MM.1S (cell line): ENCODE measurements around the gene TET1.
"Not testable (repeated sequence)": the region's sequence is repeated elsewhere in the genome, so short reads cannot be mapped to it uniquely, and the experiment has no call there.

Experiments used
- DNase-seq: peaks from one replicate; pipeline ENCODE4 v3.0.0-alpha.2; 2015
- H2AFZ ChIP-seq: fragments of 300-600 bp; sonication (generic); 2 replicates; pipeline ENCODE4 v1.6.0; 2016; ENCODE audit warnings: antibody characterized with exemption, low read length
- H3F3A ChIP-seq: fragments of 300-600 bp; sonication (generic); 2 replicates; pipeline ENCODE4 v1.6.1; 2016; ENCODE audit warnings: mild to moderate bottlenecking, antibody characterized with exemption, low read length, moderate library complexity, mixed read lengths; ENCODE audit not compliant: insufficient read depth
- H3K27ac ChIP-seq: fragments of 300-600 bp; sonication (generic); 2 replicates; pipeline ENCODE4 v1.5.1; 2016; ENCODE audit warnings: mild to moderate bottlenecking, low read length
- H3K27me3 ChIP-seq: fragments of 300-600 bp; sonication (generic); replicated peaks from 2 replicates; pipeline ENCODE4 v1.6.0; 2016; ENCODE audit warnings: low read length; ENCODE audit not compliant: insufficient read depth
- H3K36me3 ChIP-seq: fragments of 300-600 bp; sonication (generic); replicated peaks from 2 replicates; pipeline ENCODE4 v1.6.1; 2016; ENCODE audit warnings: mild to moderate bottlenecking, low read length, mixed read lengths; ENCODE audit not compliant: insufficient read depth
- H3K4me1 ChIP-seq: fragments of 300-600 bp; sonication (generic); 2 replicates; pipeline ENCODE4 v1.6.1; 2016; ENCODE audit warnings: low read length, mixed read lengths
- H3K4me2 ChIP-seq: fragments of 300-600 bp; sonication (generic); 2 replicates; pipeline ENCODE4 v1.6.0; 2016; ENCODE audit warnings: low read depth, low read length
- H3K4me3 ChIP-seq: fragments of 300-600 bp; sonication (generic); 2 replicates; pipeline ENCODE4 v1.5.1; 2016; ENCODE audit warnings: low read length, mixed read lengths
- H3K79me2 ChIP-seq: fragments of 300-600 bp; sonication (generic); 2 replicates; pipeline ENCODE4 v1.6.1; 2016; ENCODE audit warnings: mixed run types, low read length, mixed read lengths
- H3K9ac ChIP-seq: fragments of 300-600 bp; sonication (generic); 2 replicates; pipeline ENCODE4 v1.6.1; 2016; ENCODE audit warnings: low read length, mixed read lengths
- H3K9me2 ChIP-seq: fragments of 300-600 bp; sonication (generic); replicated peaks from 2 replicates; pipeline ENCODE4 v1.6.1; 2016; ENCODE audit warnings: mild to moderate bottlenecking, low read length, mixed read lengths; ENCODE audit not compliant: insufficient read depth
- H3K9me3 ChIP-seq: fragments of 300-600 bp; sonication (generic); replicated peaks from 2 replicates; pipeline ENCODE4 v1.6.1; 2016; ENCODE audit warnings: mild to moderate bottlenecking, low read length, mixed read lengths; ENCODE audit not compliant: insufficient read depth
- H4K20me1 ChIP-seq: fragments of 300-600 bp; sonication (generic); 2 replicates; pipeline ENCODE4 v1.6.1; 2016; ENCODE audit warnings: mild to moderate bottlenecking, low read length, moderate library complexity, mixed read lengths; ENCODE audit not compliant: insufficient read depth
- CTCF ChIP-seq: fragments of 300-600 bp; sonication (generic); IDR thresholded peaks from 2 replicates; pipeline ENCODE4 v1.5.1; 2016; ENCODE audit warnings: antibody characterized with exemption, low read length, mixed read lengths
- EZH2 ChIP-seq: fragments of 300-600 bp; sonication (generic); optimal IDR thresholded peaks from 2 replicates; pipeline ENCODE3; 2017; ENCODE audit warnings: low read depth, mild to moderate bottlenecking, antibody characterized with exemption, low read length, mixed read lengths
- EZH2phosphoT487 ChIP-seq: fragments of 300-600 bp; sonication (generic); IDR thresholded peaks from 2 replicates; pipeline ENCODE4 v1.6.1; 2018; ENCODE audit warnings: antibody characterized with exemption, low read length

Gene TET1

GRCh38 chr10:68525490-68526038 is 34.6 kb upstream of the TET1 start:
- H4K20me1 ChIP-seq, H2AFZ ChIP-seq, H3K27me3 ChIP-seq, H3K9me3 ChIP-seq, H3K36me3 ChIP-seq, DNase-seq, H3K9me2 ChIP-seq, H3K4me2 ChIP-seq, H3F3A ChIP-seq, H3K4me1 ChIP-seq, H3K27ac ChIP-seq, H3K9ac ChIP-seq, H3K4me3 ChIP-seq: not testable (repeated sequence)
- peaks cover 35% of the 10 kb centered on the region for H3K79me2 ChIP-seq

- H3K4me3 ChIP-seq: peak overlapping the region; percentile 91
- H3K4me2 ChIP-seq: peak overlapping the region; percentile 55
- H3K9me2 ChIP-seq: no peaks in the 10 kb centered on the region
- H3F3A ChIP-seq: no peaks in the 10 kb centered on the region
- peak overlapping the region; percentile 82 for H3K9ac ChIP-seq
- H3K4me1 ChIP-seq: no peaks in the 10 kb centered on the region
- no peaks in the 10 kb centered on the region; the same call in 1 of the 2 replicates for H3K36me3 ChIP-seq
- no peaks in the 10 kb centered on the region for H3K9me3 ChIP-seq
- peaks cover 31% of the 10 kb centered on the region for H3K79me2 ChIP-seq
- peak overlapping the region; percentile 85 for H2AFZ ChIP-seq
- H4K20me1 ChIP-seq: no peaks in the 10 kb centered on the region
- DNase-seq: no peak
- peak overlapping the region; percentile 70; the same call in 1 of the 2 replicates for H3K27ac ChIP-seq
- no peaks in the 10 kb centered on the region for H3K27me3 ChIP-seq
- TF ChIP-seq EZH2phosphoT487 (no peak), CTCF (no peak), EZH2 (no peak)
These were observed 33.4 kb upstream of the TET1 start for GRCh38 chr10:68526634-68527307.

GRCh38 chr10:68536973-68537372 is 23.2 kb upstream of the TET1 start:
- no peak for DNase-seq
- Histone ChIP-seq H3K9me2 (no peaks in the 10 kb centered on the region), H3K9ac (no peak overlapping the region), H3K36me3 (no peaks in the 10 kb centered on the region), H3K4me2 (no peak overlapping the region), H3K4me3 (no peak overlapping the region), H3K79me2 (no peaks in the 10 kb centered on the region), H3K4me1 (no peaks in the 10 kb centered on the region), H3K9me3 (no peaks in the 10 kb centered on the region), H3K27ac (no peak overlapping the region), H2AFZ (no peak overlapping the region), H4K20me1 (no peaks in the 10 kb centered on the region), H3K27me3 (no peaks in the 10 kb centered on the region), H3F3A (no peaks in the 10 kb centered on the region)
- TF ChIP-seq CTCF: no peak
- TF ChIP-seq EZH2: no peak
- TF ChIP-seq EZH2phosphoT487: no peak

- no peaks in the 10 kb centered on the region for H4K20me1 ChIP-seq
- TF ChIP-seq CTCF (no peak), EZH2 (no peak), EZH2phosphoT487 (no peak)
- no peaks in the 10 kb centered on the region for H3K27me3 ChIP-seq
- H3K27ac ChIP-seq: no peak overlapping the region
- no peak for DNase-seq
- no peak overlapping the region for H3K9ac ChIP-seq
- no peak overlapping the region for H3K4me2 ChIP-seq
- no peaks in the 10 kb centered on the region for H3K9me2 ChIP-seq
- no peak overlapping the region for H2AFZ ChIP-seq
- no peaks in the 10 kb centered on the region for H3K4me1 ChIP-seq
- no peak overlapping the region for H3K4me3 ChIP-seq
- no peaks in the 10 kb centered on the region for H3F3A ChIP-seq
- H3K9me3 ChIP-seq: no peaks in the 10 kb centered on the region
- no peaks in the 10 kb centered on the region for H3K79me2 ChIP-seq
- no peaks in the 10 kb centered on the region for H3K36me3 ChIP-seq
These were observed 22.3 kb upstream of the TET1 start for GRCh38 chr10:68537796-68538195.
